Loucy (cell line): ENCODE data around the gene RARB.

Experiments used
- EZH2phosphoT487 ChIP-seq: fragments of 200-600 bp; IDR thresholded peaks from 2 replicates; pipeline ENCODE4 v1.6.1; 2018; ENCODE audit warnings: antibody characterized with exemption, mild to moderate bottlenecking, moderate library complexity, borderline replicate concordance
- TF ChIP-seq, protein P1 (sequence below): fragments of 200-600 bp; sonication (generic); conservative IDR thresholded peaks from 2 replicates; pipeline ENCODE4 v1.5.1; 2014; ENCODE audit warnings: mild to moderate bottlenecking, antibody characterized with exemption, low read length

DNA sequence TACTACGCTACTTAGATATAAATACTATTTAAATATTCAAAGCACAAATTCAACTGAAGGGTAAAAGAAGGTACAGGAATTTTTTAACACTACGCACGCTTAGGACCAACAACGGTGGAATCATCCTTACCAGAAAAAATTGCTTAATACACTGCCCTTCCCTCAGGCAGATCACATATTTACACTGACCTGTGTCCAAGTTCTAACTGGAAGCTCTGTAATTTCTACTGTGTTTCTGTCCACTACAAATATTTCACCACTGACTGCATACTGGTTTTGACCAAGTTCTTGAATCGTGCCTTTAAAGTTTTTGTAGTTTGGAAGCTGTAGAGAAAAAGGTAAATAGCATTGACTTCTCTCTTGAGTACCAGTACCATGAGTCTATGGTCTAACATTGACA, 192.4 kb downstream of the RARB start:
- TF ChIP-seq, protein P1, sequence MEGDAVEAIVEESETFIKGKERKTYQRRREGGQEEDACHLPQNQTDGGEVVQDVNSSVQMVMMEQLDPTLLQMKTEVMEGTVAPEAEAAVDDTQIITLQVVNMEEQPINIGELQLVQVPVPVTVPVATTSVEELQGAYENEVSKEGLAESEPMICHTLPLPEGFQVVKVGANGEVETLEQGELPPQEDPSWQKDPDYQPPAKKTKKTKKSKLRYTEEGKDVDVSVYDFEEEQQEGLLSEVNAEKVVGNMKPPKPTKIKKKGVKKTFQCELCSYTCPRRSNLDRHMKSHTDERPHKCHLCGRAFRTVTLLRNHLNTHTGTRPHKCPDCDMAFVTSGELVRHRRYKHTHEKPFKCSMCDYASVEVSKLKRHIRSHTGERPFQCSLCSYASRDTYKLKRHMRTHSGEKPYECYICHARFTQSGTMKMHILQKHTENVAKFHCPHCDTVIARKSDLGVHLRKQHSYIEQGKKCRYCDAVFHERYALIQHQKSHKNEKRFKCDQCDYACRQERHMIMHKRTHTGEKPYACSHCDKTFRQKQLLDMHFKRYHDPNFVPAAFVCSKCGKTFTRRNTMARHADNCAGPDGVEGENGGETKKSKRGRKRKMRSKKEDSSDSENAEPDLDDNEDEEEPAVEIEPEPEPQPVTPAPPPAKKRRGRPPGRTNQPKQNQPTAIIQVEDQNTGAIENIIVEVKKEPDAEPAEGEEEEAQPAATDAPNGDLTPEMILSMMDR: no peak
- no peak for TF ChIP-seq EZH2phosphoT487
